Stimulated activated CD8-positive, alpha-beta memory T cell treated with anti-CD3 and anti-CD28 coated beads, Interleukin-12 subunit alpha, Interleukin-12 subunit beta, amount 100 ng/mL, for 4 hours (primary cell): ENCODE results near the gene IL10RA.

Source experiments
- DNase-seq: peaks from one replicate; pipeline ENCODE4 v3.0.0-alpha.2; 2020; ENCODE audit warnings: low read depth

Gene IL10RA

GRCh38 chr11:117992620-117993019 lies 6.4 kb downstream of the IL10RA start:
- DNase-seq: no peak

GRCh38 chr11:117993988-117994745 lies 8.0 kb downstream of the IL10RA start:
- no peak for DNase-seq

DNA sequence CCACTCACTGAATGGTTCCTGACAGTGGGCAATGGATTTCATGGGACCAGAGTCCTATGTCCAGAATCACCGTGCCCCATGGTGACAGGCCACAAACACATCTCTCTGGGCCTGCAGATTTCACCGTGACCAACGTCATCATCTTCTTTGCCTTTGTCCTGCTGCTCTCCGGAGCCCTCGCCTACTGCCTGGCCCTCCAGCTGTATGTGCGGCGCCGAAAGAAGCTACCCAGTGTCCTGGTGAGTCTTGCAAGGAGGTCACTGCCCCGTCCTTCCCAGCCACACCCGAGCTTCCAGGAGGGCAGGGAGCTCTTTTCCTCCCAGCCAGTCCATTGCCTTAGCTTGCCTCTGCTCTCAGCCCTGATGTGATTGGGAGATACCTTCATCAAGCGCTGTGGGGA lies 9.3 kb downstream of the IL10RA start:
- no peak for DNase-seq

- DNase-seq: no peak
These were observed 9.9 kb downstream of the IL10RA start for GRCh38 chr11:117996058-117996457.

GRCh38 chr11:117997406-117997805 lies 11.2 kb downstream of the IL10RA start:
- DNase-seq: no peak

DNA sequence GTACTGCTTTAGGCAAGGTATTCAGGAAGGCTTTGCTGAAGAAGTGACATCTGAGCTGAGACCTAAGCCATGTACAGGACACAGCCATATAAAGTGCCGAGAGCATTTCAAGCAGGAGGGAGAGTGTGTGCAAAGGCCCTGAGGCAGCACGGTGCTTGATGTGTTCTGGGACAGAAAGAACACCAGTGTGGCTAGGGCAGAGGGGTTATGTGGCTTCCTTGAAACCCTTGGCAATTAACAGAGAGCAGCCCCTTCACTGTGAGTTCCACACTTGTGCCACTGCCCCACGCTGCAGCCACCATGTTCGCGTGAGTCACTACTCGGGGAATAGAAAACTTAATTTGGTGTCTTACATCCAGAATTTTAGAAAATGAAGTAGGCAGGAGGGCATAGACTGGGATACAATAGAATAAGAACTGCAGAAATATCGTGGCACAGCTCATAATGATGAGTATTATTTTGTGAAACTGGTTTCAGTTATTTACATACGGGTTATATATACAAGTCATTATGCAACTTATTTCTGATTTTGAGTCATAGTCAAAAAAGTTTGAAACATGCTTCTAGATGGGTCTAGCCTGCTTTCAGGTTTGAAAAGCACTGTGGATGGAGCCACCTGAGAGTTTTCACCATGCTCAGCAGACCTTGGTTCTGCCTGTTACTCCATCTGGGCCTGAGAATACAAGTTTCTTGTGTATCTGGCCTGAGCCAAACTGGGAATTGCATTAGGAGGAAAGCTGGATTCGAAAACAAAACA lies 11.8 kb downstream of the IL10RA start:
- no peak for DNase-seq

DNA sequence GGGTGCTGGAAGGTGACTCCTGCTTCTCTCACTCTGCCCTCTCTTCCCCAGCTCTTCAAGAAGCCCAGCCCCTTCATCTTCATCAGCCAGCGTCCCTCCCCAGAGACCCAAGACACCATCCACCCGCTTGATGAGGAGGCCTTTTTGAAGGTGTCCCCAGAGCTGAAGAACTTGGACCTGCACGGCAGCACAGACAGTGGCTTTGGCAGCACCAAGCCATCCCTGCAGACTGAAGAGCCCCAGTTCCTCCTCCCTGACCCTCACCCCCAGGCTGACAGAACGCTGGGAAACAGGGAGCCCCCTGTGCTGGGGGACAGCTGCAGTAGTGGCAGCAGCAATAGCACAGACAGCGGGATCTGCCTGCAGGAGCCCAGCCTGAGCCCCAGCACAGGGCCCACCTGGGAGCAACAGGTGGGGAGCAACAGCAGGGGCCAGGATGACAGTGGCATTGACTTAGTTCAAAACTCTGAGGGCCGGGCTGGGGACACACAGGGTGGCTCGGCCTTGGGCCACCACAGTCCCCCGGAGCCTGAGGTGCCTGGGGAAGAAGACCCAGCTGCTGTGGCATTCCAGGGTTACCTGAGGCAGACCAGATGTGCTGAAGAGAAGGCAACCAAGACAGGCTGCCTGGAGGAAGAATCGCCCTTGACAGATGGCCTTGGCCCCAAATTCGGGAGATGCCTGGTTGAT lies 12.6 kb downstream of the IL10RA start:
- no peak for DNase-seq

DNA sequence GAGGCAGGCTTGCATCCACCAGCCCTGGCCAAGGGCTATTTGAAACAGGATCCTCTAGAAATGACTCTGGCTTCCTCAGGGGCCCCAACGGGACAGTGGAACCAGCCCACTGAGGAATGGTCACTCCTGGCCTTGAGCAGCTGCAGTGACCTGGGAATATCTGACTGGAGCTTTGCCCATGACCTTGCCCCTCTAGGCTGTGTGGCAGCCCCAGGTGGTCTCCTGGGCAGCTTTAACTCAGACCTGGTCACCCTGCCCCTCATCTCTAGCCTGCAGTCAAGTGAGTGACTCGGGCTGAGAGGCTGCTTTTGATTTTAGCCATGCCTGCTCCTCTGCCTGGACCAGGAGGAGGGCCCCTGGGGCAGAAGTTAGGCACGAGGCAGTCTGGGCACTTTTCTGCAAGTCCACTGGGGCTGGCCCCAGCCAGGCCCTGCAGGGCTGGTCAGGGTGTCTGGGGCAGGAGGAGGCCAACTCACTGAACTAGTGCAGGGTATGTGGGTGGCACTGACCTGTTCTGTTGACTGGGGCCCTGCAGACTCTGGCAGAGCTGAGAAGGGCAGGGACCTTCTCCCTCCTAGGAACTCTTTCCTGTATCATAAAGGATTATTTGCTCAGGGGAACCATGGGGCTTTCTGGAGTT lies 13.3 kb downstream of the IL10RA start:
- no peak for DNase-seq

DNA sequence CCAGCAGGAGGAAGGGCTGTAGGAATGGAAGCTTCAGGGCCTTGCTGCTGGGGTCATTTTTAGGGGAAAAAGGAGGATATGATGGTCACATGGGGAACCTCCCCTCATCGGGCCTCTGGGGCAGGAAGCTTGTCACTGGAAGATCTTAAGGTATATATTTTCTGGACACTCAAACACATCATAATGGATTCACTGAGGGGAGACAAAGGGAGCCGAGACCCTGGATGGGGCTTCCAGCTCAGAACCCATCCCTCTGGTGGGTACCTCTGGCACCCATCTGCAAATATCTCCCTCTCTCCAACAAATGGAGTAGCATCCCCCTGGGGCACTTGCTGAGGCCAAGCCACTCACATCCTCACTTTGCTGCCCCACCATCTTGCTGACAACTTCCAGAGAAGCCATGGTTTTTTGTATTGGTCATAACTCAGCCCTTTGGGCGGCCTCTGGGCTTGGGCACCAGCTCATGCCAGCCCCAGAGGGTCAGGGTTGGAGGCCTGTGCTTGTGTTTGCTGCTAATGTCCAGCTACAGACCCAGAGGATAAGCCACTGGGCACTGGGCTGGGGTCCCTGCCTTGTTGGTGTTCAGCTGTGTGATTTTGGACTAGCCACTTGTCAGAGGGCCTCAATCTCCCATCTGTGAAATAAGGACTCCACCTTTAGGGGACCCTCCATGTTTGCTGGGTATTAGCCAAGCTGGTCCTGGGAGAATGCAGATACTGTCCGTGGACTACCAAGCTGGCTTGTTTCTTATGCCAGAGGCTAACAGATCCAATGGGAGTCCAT lies 14.1 kb downstream of the IL10RA start:
- no peak for DNase-seq

GRCh38 chr11:118000850-118001228 lies 14.6 kb downstream of the IL10RA start:
- DNase-seq: no peak

GRCh38 chr11:118001494-118001971 lies 15.3 kb downstream of the IL10RA start:
- no peak for DNase-seq

- DNase-seq: no peak
These were observed 15.9 kb downstream of the IL10RA start for GRCh38 chr11:118002010-118002540.

DNA sequence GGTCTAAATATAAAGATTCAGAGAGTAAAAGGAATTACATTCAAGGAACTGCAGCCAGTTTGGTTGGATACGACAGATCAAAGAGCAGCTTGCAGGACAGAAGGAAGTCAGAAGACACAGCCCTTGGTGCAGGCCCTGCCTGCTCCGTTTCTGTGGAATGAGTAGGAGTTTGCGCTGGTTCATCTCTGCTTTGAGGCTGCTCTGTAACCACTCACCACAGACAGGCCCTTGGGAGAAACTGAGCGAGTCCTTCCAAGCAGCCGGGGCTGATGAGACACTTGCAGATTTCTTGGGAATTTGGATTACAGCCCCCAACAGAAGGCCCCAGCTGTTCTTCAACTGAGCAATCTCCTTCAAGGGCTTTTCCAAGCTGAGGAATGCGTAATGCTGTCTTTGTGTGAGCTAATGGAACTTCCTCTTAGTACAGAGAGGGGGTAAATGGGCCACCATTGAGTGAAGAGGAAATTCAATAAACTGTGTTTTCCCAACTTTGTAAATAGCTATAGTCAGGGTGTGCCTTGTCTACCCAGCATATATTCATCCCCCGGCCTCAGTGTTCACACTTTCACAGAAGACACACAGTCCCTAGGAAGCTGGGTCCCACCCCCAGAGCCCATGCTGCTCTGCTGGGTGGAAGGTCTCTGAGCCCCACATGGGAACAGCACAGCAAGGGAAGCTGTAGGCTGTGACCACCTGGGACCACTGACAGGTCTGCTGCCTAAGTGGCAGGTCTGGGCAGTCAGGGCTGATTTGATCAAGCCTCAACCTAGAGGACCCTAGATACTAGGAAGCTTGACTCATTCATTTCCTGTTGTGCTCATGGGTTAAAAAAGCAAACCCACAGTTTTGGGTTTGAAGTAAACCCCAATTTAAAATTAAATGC lies 16.6 kb downstream of the IL10RA start:
- no peak for DNase-seq

- DNase-seq: no peak
These were observed 17.3 kb downstream of the IL10RA start for GRCh38 chr11:118003456-118003855.

GRCh38 chr11:118004543-118005223 lies 18.5 kb downstream of the IL10RA start:
- DNase-seq: no peak

DNA sequence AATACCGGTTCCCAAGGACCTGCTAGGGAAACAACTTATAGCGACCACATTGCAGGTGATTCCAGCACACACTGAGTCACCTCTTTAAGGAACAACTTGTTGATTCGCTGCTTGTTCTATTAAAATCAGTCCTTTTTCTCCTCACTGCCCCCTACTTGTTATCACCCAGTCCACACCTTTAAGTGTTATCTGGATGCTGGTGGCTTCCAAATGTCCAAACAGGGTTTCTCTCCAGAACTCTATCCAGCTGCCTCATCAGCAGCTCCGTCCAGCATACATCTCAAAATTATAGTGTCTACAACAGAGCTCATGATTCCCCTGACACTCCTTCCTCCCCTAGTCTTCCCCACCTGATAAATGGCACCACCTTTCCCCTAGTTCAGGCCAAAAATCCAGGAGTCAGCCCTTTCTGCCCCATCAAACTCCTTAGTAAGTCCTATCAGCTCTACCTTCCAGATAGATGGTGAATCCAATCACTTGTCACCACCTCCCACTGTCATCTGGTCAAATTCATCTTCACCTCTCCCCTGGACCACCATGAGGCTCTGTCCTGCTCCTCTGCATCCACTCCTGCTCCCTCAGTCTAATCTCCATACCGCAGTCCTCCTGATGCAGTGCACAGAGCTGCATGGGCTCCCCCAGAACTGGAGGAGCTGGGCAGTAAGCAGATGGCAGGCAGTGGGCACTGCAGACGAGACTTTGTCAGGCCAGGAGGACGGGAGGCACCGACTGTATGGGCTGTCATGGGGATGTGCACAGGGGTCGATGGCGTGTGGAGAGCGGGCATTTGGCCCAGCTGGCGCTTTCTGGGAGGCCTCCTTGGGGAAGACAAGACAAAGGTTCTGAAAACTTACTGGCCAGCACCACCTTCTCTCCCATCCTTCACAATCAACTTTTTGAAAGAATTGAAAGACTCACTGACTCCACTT lies 19.3 kb downstream of the IL10RA start:
- no peak for DNase-seq

GRCh38 chr11:118006153-118006534 lies 19.9 kb downstream of the IL10RA start:
- DNase-seq: no peak

DNA sequence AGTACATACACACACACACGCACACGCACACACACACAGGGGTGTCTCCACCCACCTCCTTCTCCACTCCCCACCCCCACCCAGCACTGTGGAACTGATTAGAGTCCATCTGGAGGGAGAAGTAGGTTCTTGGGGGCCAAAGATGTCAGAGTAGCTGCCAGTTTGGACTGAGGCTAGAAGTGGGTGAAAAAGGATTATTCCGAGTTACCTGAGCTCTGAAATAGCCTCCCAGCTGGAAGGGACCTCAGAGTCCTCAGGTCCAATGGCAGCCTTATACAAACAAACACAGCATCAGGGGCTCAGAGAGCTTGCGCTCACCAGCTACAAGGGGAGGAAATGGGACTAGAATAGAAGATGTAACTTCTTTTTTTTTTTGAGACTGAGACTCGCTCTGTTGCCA lies 20.8 kb downstream of the IL10RA start:
- DNase-seq: no peak
